T-helper 1 cell treated with Interleukin-12 subunit alpha and Interleukin-12 subunit beta and Interleukin-4 antibody, amounts not matched to agents 30 μg/mL and 1 μg/mL, for 36 hours (primary cell): ENCODE data around the gene STAB1.
"Not testable (repeated sequence)": the region's sequence is repeated elsewhere in the genome, so short reads cannot be mapped to it uniquely, and the experiment has no call there.

ENCODE experiments used
- H3K27ac Mint-ChIP-seq: one replicate; pipeline ENCODE4 v1.8.0; 2021; ENCODE audit warnings: mild to moderate bottlenecking, mixed read lengths
- H3K27me3 Mint-ChIP-seq: one replicate; pipeline ENCODE4 v1.8.0; 2021; ENCODE audit warnings: low read depth, mixed read lengths
- H3K36me3 Mint-ChIP-seq: one replicate; pipeline ENCODE4 v1.8.0; 2021; ENCODE audit warnings: low read depth, mixed read lengths
- H3K4me1 Mint-ChIP-seq: one replicate; pipeline ENCODE4 v1.8.0; 2021; ENCODE audit warnings: low read depth, mixed read lengths
- H3K4me3 Mint-ChIP-seq: one replicate; pipeline ENCODE4 v1.8.0; 2021; ENCODE audit warnings: mild to moderate bottlenecking, moderate library complexity, mixed read lengths
- H3K9me3 Mint-ChIP-seq: one replicate; pipeline ENCODE4 v1.8.0; 2021; ENCODE audit warnings: mixed read lengths

The STAB1 gene

DNA sequence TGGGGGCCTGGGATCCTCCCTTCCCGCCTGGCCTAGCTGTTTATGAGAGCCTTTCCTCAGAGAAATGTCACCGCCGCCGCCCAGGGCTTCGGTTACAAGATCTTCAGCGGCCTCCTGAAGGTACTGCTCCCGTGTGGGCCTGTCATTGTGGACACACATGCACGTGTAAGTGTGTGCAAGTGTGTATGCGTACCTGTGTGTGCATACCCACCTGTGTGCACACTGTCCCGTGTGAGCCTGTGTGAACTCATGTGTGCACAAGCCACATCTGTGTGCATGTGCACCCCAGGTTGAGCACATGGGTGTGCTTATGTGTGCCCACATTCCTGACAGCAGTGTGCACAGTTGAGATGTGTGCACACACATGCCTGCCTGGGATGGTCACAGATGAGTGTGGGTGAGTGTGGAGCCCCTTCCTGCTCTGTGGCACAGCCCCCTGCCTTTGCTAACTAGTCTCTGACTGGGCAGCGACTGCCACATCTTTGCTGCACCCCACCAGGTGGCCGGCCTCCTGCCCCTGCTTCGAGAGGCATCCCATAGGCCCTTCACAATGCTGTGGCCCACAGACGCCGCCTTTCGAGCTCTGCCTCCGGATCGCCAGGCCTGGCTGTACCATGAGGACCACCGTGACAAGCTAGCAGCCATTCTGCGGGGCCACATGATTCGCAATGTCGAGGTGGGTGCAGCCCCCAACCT is 24.5 kb downstream of the STAB1 start:
- no peak overlapping the region for H3K4me3 Mint-ChIP-seq

GRCh38 chr3:52520141-52520667 is 25.1 kb downstream of the STAB1 start:
- no peaks in the 10 kb centered on the region for H3K9me3 Mint-ChIP-seq
- no peak overlapping the region for H3K4me3 Mint-ChIP-seq
- no peaks in the 10 kb centered on the region for H3K27me3 Mint-ChIP-seq
- no peaks in the 10 kb centered on the region for H3K4me1 Mint-ChIP-seq
- H3K27ac Mint-ChIP-seq = no peak overlapping the region
- no peaks in the 10 kb centered on the region for H3K36me3 Mint-ChIP-seq

More for the DNA sequence above, 24.5 kb downstream of the STAB1 start:
- Mint-ChIP-seq H3K4me1 (no peaks in the 10 kb centered on the region), H3K27me3 (no peaks in the 10 kb centered on the region), H3K36me3 (no peaks in the 10 kb centered on the region), H3K27ac (no peak overlapping the region), H3K9me3 (no peaks in the 10 kb centered on the region)

DNA sequence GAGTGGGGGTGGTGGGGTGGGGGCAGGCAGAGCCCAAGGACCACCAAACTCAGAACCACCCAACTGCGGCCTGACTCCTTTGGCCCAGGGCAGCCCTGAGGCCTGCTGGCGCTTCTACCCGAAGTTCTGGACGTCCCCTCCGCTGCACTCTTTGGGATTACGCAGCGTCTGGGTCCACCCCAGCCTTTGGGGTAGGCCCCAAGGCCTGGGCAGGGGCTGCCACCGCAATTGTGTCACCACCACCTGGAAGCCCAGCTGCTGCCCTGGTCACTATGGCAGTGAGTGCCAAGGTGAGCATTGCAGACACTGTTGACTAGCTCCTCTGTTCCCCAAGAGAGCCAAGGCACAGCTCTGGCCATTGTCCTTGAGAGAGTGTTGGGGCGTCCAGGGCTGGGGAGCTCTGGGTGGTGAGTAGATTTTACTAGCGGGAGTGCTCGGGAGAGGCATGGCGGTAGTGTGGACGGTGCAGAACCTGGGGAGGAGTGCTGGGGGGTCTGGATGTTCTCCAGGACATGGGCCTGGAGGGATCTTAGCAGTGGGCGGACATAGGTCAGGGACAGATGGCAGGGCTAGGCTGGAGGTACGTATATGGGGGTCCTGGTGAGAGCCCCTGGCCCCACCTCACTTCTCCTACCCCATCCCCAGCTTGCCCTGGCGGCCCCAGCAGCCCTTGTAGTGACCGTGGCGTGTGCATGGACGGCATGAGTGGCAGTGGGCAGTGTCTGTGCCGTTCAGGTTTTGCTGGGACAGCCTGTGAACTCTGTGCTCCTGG is 25.8 kb downstream of the STAB1 start:
- no peaks in the 10 kb centered on the region for H3K4me1 Mint-ChIP-seq
- H3K4me3 Mint-ChIP-seq = no peak overlapping the region
- no peaks in the 10 kb centered on the region for H3K27me3 Mint-ChIP-seq
- H3K36me3 Mint-ChIP-seq = no peaks in the 10 kb centered on the region
- H3K27ac Mint-ChIP-seq = no peak overlapping the region
- no peaks in the 10 kb centered on the region for H3K9me3 Mint-ChIP-seq

GRCh38 chr3:52521488-52521824 is 26.3 kb downstream of the STAB1 start:
- no peaks in the 10 kb centered on the region for H3K9me3 Mint-ChIP-seq
- H3K27ac Mint-ChIP-seq = no peak overlapping the region
- no peak overlapping the region for H3K4me3 Mint-ChIP-seq
- H3K4me1 Mint-ChIP-seq = no peaks in the 10 kb centered on the region
- no peaks in the 10 kb centered on the region for H3K36me3 Mint-ChIP-seq
- no peaks in the 10 kb centered on the region for H3K27me3 Mint-ChIP-seq

DNA sequence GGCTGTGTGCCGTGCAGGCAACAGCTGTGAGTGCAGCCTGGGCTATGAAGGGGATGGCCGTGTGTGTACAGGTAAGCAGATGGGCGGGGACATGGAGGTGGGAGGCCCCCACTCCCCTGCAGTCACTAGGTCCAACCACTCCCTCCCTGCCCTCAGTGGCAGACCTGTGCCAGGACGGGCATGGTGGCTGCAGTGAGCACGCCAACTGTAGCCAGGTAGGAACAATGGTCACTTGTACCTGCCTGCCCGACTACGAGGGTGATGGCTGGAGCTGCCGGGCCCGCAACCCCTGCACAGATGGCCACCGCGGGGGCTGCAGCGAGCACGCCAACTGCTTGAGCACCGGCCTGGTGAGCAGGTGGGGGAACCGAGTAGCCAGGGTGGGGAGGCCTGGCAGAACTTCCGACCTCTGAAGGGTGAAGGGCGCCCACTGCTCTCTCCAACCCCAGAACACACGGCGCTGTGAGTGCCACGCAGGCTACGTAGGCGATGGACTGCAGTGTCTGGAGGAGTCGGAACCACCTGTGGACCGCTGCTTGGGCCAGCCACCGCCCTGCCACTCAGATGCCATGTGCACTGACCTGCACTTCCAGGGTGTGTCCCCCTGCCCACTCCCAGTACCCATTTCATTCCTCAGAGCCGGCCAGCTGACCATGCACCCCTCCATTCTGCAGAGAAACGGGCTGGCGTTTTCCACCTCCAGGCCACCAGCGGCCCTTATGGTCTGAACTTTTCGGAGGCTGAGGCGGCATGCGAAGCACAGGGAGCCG is 26.9 kb downstream of the STAB1 start:
- no peaks in the 10 kb centered on the region for H3K27me3 Mint-ChIP-seq
- H3K36me3 Mint-ChIP-seq = no peaks in the 10 kb centered on the region
- H3K4me1 Mint-ChIP-seq = no peaks in the 10 kb centered on the region
- no peak overlapping the region for H3K27ac Mint-ChIP-seq
- H3K9me3 Mint-ChIP-seq = no peaks in the 10 kb centered on the region
- no peak overlapping the region for H3K4me3 Mint-ChIP-seq

- H3K9me3 Mint-ChIP-seq = no peaks in the 10 kb centered on the region
- no peak overlapping the region for H3K4me3 Mint-ChIP-seq
- no peaks in the 10 kb centered on the region for H3K4me1 Mint-ChIP-seq
- H3K27me3 Mint-ChIP-seq = no peaks in the 10 kb centered on the region
- H3K27ac Mint-ChIP-seq = no peak overlapping the region
- H3K36me3 Mint-ChIP-seq = no peaks in the 10 kb centered on the region
Measured at GRCh38 chr3:52522651-52523251, 27.6 kb downstream of the STAB1 start.

- Mint-ChIP-seq H3K9me3 (no peaks in the 10 kb centered on the region), H3K27ac (no peak overlapping the region), H3K36me3 (no peaks in the 10 kb centered on the region), H3K4me1 (no peaks in the 10 kb centered on the region), H3K4me3 (no peak overlapping the region), H3K27me3 (no peaks in the 10 kb centered on the region)
Measured at GRCh38 chr3:52523386-52524257, 28.5 kb downstream of the STAB1 start.

GRCh38 chr3:52524258-52524751 is 29.2 kb downstream of the STAB1 start:
- no peak overlapping the region for H3K4me3 Mint-ChIP-seq
- no peaks in the 10 kb centered on the region for H3K36me3 Mint-ChIP-seq
- H3K27ac Mint-ChIP-seq = no peak overlapping the region
- no peaks in the 10 kb centered on the region for H3K4me1 Mint-ChIP-seq
- no peaks in the 10 kb centered on the region for H3K27me3 Mint-ChIP-seq
- no peaks in the 10 kb centered on the region for H3K9me3 Mint-ChIP-seq

DNA sequence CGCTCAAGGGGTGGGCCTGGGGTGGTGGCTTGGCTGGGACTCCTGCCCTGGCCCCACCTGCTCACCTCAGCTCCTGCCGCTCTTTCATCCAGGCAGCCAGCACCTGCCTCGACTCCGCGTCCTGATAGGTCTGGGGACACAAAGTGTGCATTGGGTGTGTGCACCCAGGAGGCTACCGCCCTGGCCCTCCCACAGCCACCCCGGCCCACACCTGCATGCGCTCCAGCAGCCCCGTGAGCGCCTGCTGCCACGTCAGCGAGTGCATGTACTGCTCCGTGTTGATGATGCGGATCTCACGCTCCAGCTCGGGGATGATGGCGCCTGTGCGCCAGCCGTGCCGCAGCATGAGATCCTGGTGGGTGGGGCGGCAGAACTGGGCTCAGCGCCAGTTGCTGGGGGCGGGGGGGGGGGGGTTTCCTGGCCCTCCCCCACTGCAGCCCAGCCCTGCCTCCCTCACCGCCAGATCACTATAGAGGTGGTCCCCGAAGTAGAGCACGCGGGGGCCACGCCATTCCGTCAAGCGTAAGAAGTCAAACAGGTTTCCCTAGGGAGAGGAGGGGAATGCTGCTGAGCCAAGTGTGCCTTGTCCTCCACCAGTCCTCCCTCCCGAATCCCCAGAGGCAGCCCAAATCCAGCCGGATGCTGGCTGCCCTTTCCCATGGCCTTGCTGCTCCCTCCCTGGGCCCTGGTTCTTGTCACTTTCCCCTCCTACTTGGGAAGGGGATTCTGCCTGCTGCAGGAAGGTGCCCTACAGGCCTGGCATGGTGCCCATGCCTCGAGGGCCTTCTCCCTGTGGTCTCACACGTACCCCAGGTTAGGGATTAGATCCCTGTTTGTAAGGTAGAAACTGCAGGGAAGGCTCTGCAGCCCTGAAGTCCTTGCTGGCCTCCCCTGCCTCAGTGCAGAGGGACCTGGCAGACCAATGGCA is 29.9 kb downstream of the STAB1 start:
- Mint-ChIP-seq H3K27me3 (no peaks in the 10 kb centered on the region), H3K36me3 (no peaks in the 10 kb centered on the region), H3K4me3 (no peak overlapping the region), H3K4me1 (no peaks in the 10 kb centered on the region), H3K27ac (no peak overlapping the region), H3K9me3 (no peaks in the 10 kb centered on the region)

GRCh38 chr3:52525680-52526561 is 30.8 kb downstream of the STAB1 start:
- H3K4me1 Mint-ChIP-seq = no peaks in the 10 kb centered on the region
- no peaks in the 10 kb centered on the region for H3K27me3 Mint-ChIP-seq
- no peaks in the 10 kb centered on the region for H3K36me3 Mint-ChIP-seq
- no peak overlapping the region for H3K4me3 Mint-ChIP-seq
- H3K9me3 Mint-ChIP-seq = no peaks in the 10 kb centered on the region
- peak overlapping the region; percentile 55 for H3K27ac Mint-ChIP-seq

DNA sequence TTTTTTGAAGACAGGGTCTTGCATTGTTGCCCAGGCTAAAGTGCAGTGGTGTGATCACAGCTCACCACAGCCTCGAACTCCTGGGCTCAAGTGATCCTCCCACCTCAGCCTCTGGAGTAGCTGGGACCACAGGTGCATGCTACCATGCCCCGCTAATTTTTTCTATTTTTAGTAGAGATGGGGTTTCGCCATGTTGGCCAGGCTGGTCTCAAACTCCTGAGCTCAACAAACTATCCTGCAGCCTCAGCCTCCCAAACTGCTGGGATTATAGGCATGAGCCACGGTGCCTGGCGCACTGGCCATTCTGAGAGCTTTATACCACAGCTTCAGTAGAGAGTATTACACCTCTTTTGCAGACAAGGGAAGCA is 31.5 kb downstream of the STAB1 start:
- not testable (repeated sequence) for H3K4me1 Mint-ChIP-seq, H3K36me3 Mint-ChIP-seq, H3K4me3 Mint-ChIP-seq, H3K9me3 Mint-ChIP-seq, H3K27ac Mint-ChIP-seq, H3K27me3 Mint-ChIP-seq

DNA sequence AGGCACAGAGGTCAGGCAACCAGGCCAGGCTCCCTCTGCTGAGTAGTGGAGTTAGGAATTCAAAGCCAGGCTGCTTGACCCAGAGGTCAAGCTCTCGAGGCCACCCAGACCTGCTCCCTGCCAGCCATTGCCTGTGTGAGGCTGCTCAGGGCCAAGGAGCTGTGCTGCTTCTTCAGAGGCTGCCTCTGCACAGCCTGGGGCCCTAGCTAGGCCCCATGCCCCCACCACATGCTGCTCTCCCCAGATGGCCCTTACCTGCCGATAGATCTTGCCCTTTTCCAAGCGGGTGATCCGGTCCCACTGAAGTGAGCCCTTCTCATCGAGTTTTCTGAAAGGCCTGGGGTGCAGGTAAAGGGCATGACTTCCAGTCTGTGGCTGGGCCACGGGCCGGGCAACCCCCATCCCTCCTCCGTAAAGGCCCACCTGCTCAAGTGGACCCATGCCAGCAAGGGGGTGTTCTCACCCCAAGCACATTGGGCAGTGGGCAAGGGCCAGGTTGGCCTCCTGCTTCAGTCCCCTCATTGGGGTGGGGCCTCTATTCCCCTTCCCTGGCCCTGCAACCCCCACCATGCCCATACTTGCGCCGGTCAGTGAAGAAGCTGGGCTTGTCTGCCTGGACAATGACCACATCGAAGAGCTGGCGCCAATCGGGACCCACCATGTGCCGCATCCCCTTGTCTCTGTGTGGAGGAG is 32.0 kb downstream of the STAB1 start:
- no peaks in the 10 kb centered on the region for H3K27me3 Mint-ChIP-seq
- no peak overlapping the region for H3K4me3 Mint-ChIP-seq
- peaks cover 2% of the 10 kb centered on the region for H3K4me1 Mint-ChIP-seq
- H3K36me3 Mint-ChIP-seq = no peaks in the 10 kb centered on the region
- H3K27ac Mint-ChIP-seq = no peak overlapping the region
- H3K9me3 Mint-ChIP-seq = no peaks in the 10 kb centered on the region
